HL-60/S4 treated with retinoic acid at 250 ng/mL for 4 days and 3 days (cell line): ENCODE measurements around the gene CCDC201.
"Not testable (repeated sequence)": the region's sequence is repeated elsewhere in the genome, so short reads cannot be mapped to it uniquely, and the experiment has no call there.

Experiments used
- in situ Hi-C: fragments of 300-500 bp; cut with MboI; formaldehyde crosslinking; loops from 2 replicates; pipeline ENCODE4 v1.7.0; 2022; ENCODE audit warnings: low sequenced_read_pairs

Gene CCDC201

DNA sequence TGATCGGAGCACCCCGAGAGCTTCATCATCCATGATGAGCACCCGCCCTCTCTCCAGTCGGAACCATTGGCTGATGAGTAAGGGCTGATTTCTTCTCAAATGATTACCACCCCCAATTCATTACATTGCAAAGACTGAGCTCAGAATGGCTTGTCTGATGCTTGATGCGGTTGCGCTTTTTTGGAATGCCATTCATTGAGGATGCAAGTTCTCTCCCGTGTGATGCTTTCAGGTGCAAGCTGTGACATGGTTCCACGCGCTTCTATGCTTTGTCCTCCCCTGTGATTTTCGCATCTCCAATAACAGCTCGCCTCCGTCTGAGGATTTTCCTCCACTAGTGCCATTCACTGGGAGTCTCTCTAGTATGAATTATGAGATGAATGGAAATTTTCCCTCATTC is 43.0 kb downstream of the CCDC201 start:
- in situ Hi-C loops: not testable (repeated sequence)

- in situ Hi-C loops: not testable (repeated sequence)
Measured at GRCh38 chr7:45827731-45828130, 45.2 kb downstream of the CCDC201 start.

DNA sequence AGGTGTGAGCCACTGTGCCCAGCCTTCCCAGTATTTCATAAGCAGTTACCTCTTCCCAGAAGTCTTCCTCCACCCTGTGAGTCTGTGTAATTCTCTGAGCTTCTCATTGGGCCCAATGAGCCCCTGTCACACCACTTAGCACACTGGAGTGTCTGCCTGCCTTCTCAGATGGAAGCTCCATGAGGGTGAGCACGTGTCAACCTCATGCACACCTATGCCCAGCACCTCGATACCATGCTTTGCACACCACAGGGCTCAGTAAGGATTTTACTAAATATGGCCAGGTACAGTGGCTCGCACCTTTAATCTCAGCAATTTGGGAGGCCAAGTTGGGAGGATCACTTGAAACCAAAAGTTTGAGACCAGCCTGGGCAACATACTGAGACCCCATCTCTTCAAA is 46.3 kb downstream of the CCDC201 start:
- in situ Hi-C loops: not testable (repeated sequence)

DNA sequence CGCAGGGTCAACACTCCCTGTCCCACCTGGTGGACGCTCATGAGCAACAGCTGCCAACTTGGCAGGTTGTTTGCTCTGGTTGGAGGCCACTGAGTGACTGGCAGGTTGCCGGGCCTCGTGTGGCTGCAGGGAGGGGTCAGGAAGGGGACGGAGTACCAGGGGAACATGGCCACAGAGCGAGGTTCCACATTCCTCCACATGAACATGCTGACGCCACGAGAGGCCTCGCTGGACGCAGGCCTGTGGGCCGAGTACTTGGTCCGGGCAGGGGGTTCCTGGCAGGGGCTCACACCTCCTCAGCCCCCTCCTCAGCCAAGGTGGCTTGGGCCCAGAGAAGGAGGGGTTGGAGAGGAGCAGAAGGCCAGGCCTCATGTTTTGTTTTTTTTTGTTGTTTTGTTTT is 54.1 kb downstream of the CCDC201 start:
- in situ Hi-C loops: not testable (repeated sequence)

GRCh38 chr7:45817913-45818312 is 55.0 kb downstream of the CCDC201 start:
- in situ Hi-C loops: not testable (repeated sequence)

DNA sequence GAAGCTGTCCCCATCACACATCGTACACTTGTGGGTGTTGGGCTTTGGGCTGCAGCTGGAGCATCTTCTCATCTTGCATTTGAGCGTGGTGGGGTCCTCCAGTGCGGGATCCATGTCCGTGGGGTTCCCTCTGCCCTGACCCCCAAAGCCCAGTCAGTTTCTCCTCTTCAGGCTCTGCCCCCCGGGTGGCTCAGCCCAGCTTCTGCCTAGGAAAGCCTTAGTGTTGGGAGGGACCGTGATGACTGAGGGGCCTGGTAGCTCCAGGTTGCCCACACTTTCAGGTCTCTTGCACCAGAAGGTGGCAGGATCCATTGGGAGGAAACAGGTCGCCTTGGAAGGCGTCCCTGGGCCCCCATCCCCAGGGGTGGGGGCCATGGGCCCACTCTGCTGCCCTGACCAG is 55.9 kb downstream of the CCDC201 start:
- in situ Hi-C loops: not testable (repeated sequence)

GRCh38 chr7:45814216-45815118 is 58.4 kb downstream of the CCDC201 start:
- in situ Hi-C loops: not testable (repeated sequence)

DNA sequence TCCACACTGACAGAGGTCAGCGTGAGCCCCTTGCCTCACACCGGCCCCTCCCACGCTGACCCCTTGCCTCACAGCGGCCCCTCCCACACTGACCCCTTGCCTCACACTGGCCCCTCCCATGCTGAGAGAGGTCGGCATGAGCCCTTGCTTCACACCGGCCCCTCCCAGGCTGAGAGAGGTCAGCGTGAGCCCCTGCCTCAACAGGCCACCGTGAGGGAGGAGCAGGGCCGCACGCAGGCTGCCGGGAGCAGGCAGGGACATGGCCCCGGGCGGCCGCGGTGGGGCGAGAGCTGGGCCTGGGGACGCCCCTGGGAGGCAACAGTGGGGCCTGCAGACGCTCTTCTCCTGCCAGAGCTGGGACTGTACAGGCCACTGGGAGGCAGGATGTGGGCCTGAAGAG is 59.1 kb downstream of the CCDC201 start:
- in situ Hi-C loops: not testable (repeated sequence)

DNA sequence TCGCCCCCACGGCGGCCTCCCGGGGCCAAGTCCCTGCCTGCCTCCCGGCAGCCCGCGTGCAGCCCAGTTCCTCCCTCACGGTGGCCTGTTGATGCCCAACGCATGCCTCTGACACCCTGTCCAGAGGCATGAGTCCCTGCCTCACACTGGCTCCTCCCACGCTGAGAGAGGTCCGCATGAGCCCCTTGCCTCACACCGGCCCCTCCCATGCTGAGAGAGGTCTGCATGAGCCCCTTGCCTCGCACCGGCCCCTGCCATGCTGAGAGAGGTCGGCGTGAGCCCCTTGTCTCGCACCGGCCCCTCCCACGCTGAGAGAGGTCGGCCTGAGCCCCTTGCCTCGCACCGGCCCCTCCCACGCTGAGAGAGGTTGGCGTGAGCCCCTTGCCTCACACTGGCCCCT is 59.9 kb downstream of the CCDC201 start:
- in situ Hi-C loops: no loop called here

GRCh38 chr7:45811652-45812234 is 61.1 kb downstream of the CCDC201 start:
- in situ Hi-C loops: not testable (repeated sequence)

- in situ Hi-C loops: not testable (repeated sequence)
Measured at GRCh38 chr7:45810451-45811005, 62.4 kb downstream of the CCDC201 start.
